Activated T-cell treated with anti-CD3 and anti-CD28 coated beads for 1 hour (primary cell): Measurements from ENCODE around the gene SNIP1.
"Not testable (repeated sequence)": the region's sequence is repeated elsewhere in the genome, so short reads cannot be mapped to it uniquely, and the experiment has no call there.

Experiments
- DNase-seq: peaks from one replicate; pipeline ENCODE4 v3.0.0-alpha.2; 2020; ENCODE audit warnings: low read depth

Gene SNIP1, protein sequence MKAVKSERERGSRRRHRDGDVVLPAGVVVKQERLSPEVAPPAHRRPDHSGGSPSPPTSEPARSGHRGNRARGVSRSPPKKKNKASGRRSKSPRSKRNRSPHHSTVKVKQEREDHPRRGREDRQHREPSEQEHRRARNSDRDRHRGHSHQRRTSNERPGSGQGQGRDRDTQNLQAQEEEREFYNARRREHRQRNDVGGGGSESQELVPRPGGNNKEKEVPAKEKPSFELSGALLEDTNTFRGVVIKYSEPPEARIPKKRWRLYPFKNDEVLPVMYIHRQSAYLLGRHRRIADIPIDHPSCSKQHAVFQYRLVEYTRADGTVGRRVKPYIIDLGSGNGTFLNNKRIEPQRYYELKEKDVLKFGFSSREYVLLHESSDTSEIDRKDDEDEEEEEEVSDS

DNA sequence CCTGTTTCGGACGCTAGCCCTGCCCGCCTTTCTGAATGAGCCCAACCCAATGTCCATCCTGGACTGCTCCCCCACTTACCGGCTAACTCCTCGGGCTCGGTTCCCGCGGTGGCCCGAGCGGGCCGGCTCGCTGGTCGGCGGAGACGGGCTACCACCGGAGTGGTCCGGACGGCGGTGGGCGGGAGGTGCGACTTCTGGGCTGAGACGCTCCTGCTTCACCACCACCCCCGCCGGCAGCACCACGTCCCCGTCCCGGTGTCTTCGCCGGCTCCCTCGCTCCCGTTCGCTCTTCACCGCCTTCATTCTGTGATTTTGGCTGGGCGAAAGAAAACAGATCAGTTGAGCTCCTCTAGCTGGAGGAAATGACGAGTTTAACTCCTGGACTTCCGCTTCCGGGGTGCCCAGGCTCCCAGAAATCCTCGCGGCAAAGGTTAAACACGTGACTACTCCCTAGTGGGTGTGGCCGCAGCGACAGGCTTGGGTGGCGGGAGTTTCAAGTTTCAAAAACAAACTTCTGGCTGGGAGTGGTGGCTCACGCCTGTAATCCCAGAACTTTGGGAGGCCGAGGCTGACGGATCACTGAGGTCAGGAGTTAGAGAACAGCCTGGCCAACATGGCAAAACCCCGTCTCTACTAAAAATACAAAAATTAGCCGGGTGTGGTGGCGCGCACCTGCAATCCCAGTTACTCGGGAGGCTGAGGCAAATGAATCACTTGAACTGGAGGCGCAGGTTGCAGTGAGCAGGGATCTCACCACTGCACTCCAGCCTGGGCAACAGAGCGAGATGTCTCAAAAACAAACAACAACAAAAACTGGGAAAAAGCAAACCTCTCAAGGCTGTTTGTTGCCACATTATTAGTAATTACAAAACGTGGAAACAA is at the start of gene SNIP1:
Gene SNIP1, minus strand, starts transcription at position 367 of the 882 bp plus-strand sequence. Its CDS starts 64 bp downstream, at position 303.
- DNase-seq, result peak; percentile 81

DNA sequence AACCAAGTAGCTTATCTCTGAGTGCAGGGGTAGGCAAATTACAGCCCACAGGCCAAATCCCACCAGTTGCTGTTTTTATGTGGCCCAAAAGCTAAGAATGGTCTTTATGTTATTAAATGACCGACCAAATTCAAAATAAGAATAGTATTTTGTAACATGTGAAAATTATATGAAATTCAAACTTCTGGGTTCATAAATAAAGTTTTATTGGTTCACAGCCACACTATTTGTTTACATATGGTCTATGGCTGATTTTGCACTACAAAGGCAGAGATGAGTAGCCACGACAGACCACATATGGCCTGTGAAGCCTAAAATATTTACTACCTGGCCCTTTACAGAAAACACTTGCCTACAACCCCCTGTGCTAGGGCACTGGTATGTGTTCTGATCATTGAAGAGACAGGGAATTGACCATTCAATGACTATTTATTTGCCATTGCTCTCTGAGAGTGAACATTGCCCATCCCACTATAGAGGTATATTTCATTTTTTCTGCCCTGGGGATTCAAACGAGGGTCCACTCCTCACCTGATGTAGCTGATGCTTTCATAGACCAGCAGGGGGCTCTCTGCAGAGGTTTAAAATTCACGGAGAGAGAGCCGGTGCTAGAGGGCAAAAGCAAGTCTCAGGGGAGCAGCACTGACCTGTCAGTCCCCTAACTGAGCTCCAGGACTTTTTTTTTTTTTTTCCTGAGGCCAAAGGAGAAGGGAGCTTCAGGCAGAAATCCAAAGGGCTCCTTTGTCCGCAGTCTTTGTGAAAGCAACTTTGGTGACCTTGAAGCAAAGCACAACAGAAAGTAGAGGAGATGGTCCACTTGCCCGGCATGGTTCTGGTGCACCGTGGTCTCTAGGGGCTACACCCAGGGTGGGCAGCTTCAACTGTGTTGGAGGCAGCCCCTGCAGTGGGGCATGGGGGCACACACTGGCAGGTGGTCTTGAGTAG is 48.9 kb upstream of the SNIP1 start:
- DNase-seq, result peak; percentile 12

- no peak for DNase-seq
Measured at GRCh38 chr1:37601441-37601840, 47.3 kb upstream of the SNIP1 start.

GRCh38 chr1:37599940-37600339 is 45.8 kb upstream of the SNIP1 start:
- DNase-seq, result no peak

DNA sequence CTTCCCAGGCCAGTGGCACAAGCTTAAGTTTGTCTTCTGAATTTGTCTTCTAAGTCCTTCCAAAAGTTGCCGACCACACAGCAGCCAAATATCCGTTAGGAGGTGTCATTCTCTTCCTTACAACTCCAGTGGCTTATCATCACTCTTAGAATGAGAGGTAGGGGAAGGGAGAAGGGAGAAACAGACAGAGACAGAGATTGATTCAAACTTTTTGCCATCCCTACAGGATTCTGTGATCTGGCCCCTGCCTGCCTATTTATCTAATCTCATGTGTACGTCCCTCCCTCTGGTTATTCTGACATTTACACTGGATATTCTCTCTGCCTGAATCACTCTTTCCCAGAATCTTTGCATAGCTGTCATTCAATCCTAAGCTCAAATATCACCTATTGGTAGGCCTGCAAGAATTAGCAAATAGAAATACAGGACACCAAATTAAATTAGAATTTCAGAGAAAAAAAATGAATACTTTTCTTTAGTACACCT is 42.1 kb upstream of the SNIP1 start:
- no peak for DNase-seq

DNA sequence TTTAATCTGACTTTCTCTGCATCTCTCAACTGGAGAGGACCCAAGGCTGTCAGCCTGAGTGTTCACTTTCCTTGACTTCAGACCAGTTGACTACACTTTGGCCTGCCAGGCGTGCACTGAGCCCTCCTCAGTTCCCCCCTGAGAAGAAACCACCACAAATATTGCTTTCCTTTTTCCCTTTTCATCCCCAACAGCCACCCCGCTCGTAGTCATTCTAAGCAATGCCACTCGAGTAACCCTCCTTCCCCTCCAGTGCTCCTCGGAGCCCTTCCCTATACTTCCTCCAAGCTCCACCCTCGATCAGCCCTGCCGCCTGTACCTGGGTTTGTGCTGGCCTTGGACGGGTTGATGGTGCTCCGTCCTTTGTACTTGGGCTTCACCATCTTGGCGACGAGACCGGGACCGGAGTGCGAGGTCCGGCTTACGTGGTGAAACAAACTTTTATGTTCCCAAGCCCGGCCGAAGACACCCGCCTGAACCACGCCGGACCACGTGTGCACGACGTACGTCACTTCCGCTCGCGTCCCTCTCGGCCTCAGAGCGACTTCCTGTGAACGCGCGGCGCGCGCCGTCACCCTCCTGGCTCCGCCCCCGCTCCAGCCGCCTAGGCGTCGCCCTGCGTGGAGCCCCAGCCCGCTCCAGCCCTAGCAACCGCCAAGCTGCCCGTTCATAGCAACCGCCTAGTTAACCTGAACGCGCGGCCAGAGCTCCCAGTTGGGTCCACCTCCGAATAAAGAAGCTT is 41.5 kb upstream of the SNIP1 start, which contains the start of gene GNL2:
Gene GNL2, minus strand, starts transcription at position 498 of the 742 bp plus-strand sequence. Its CDS starts 115 bp downstream, at position 383.
- DNase-seq, result peak; percentile 92

- DNase-seq, result no peak
Measured at GRCh38 chr1:37593726-37594125, 39.6 kb upstream of the SNIP1 start.

- no peak for DNase-seq
Measured at GRCh38 chr1:37588939-37589338, 34.8 kb upstream of the SNIP1 start.

GRCh38 chr1:37584544-37584943 is 30.5 kb upstream of the SNIP1 start:
- not testable (repeated sequence) for DNase-seq

DNA sequence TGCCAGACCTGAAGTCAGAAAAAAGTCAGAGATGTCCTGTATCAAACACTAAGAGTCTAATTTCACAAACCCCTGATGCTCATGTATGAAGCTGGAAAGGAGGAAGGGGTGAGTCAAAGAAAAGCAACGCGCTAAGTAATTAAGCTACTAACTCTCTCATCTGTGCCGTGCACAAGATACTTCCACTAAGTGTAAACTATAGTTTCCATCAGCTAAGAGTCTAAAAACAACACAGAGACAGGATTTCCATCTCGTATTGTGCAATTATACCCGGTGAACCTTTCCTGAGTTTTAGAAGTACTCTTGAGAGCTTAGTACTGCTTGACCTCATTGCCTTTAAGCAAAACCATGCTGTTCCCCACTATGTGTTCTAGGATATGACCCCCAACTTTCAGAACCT is 21.6 kb upstream of the SNIP1 start:
- DNase-seq, result no peak

GRCh38 chr1:37574834-37575480 is 20.9 kb upstream of the SNIP1 start:
- DNase-seq, result no peak

DNA sequence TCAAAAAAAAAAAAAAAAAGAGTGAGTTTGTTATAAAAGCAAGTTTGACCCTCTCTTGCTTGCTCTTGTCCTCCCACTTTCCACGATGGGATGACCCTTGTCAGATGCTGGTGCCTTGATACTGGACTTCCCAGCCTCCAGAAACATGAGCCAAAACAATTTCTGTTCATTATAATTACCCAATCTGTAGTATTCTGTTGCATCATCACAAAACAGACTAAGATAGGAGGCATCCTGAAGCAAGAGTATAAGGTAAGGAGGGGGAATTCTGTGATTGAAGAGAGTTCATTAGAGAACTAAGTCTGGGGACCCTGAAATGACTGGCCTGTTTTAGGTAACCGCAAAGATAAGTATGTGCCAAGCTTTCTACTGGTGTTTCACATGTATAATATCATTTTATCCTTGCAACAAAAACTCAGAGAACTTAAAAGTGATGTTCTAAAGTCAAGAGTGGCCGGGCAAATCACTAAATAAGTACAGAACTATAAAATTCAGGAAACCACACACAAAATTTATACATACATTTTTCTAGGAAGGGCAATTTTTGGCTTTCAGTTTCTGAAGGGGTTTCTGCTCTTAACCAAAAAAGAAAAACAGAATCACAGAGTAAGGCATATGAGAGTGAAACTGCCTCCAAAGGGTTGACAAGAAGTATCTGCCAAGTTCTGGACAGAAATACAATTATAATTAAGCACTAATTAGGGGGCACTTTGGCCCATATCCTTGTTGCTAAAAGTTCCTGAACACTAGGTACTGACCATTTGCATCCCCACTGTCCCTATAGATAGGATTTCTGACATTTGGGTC is 16.6 kb upstream of the SNIP1 start:
- no peak for DNase-seq

DNA sequence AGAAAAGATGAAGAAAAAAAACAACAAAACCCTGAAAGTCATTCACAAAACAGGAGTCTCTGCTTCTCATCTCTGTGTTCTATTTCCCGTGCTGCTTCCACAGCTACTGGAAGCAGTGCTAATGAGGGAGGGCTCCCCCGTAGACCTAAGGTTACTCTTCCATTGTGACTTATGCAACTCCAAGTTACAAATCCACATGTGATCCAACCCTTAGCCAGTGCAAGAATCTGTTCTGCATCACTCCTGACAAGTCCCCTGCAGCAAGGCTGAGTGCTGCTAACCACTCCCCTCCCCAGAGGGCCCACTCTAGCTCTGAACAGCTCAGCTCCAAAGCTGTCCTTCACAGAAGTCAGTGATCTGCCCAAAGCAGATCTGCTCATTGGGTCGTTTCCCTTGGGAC is 12.9 kb upstream of the SNIP1 start:
- DNase-seq, result no peak

GRCh38 chr1:37564892-37565291 is 10.8 kb upstream of the SNIP1 start:
- DNase-seq, result no peak

DNA sequence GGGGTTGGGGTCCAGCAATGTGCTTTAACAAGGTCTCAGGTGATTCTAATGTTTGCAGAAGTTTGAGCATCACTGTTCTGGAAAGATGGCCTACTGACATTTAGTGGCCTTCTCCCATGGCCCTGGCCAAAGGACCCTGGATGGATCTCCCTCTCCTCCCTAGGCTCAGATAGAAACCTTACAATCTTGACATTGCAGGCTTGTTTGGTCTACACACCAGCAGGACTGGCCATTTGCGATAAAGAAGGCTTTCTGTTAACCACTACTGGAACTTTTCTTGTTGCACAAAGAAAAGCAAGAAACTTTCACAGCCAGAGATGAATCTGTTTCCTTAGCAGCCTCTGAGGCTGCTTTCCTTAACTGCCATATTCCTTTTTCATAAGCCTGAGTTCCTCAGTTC is 8.9 kb upstream of the SNIP1 start:
- no peak for DNase-seq

DNA sequence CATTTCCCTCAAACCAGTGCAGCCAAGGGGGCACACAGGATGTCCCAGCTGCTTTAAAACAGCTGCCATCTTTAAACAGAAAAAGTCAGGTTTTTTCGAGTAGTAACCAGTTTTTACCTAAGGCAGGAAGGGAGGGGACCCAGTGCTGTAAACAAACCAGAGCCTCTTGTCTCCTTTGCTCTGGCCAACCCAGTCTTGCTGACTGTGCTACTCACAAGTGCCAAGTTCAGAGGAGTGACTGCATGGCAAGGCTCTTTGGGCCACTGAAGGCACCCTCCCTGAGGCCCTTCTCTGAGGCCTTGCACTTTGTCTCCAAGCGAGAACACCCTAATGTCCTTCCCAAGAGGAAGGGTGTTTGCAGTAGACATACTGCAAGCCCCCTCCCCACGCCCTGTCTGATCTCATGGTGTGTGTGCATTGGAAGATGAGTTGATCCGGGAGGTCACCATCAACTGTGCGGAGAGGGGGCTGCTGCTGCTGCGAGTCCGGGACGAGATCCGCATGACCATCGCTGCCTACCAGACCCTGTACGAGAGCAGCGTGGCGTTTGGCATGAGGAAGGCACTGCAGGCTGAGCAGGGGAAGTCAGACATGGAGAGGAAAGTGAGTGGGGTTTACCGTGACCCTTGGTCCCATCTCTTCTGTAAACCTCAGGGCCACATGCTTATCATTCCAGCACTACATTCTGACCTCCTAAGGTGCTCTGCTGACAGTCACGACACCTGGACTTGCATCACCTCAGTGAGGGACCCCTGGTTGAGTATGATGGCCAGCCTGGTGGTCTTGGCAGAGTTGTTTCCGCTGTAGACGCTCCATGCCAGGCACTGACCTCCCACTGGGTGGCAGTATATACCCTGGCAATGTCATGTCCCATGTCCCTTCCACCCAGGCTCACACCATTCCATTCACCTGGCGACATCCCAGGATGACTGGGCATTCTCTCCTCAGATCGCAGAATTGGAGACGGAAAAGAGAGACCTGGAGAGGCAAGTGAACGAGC is 7.3 kb upstream of the SNIP1 start:
- no peak for DNase-seq

GRCh38 chr1:37560401-37561132 is 6.5 kb upstream of the SNIP1 start:
- DNase-seq, result no peak
